Measurements from ENCODE around the gene ATG2A.

DNA sequence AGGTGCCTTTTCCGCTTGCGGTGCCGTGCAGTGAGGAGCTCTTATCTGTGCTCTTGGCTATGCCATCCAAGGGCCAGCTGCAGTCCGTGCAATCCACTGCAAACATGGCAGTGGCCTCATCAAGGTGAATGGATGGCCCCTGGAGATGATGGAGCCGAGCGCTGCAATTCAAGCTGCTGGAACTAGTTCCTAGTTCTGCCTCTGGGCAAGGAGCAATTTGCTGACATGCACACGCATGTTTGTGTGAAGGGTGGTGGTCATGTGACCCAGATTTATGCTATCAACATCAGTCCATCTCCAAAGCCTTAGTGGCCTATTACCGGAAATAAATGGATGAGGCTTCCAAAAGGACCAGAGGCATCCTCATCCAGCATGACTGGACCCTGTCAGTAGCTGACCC lies 35.5 kb downstream of the ATG2A start:
- TF ChIP-seq, protein P1, sequence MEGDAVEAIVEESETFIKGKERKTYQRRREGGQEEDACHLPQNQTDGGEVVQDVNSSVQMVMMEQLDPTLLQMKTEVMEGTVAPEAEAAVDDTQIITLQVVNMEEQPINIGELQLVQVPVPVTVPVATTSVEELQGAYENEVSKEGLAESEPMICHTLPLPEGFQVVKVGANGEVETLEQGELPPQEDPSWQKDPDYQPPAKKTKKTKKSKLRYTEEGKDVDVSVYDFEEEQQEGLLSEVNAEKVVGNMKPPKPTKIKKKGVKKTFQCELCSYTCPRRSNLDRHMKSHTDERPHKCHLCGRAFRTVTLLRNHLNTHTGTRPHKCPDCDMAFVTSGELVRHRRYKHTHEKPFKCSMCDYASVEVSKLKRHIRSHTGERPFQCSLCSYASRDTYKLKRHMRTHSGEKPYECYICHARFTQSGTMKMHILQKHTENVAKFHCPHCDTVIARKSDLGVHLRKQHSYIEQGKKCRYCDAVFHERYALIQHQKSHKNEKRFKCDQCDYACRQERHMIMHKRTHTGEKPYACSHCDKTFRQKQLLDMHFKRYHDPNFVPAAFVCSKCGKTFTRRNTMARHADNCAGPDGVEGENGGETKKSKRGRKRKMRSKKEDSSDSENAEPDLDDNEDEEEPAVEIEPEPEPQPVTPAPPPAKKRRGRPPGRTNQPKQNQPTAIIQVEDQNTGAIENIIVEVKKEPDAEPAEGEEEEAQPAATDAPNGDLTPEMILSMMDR (IDR thresholded peaks at IDR 0.05), result no peak
- TF ChIP-seq POLR2A (IDR thresholded peaks at IDR 0.05) (no peak), EP300 (IDR thresholded peaks at IDR 0.05) (no peak)
